Urinary bladder (tissue), 4 donors: ENCODE results near the gene ASH1L. TPM values are rescaled to one million over a fixed set of nuclear protein-coding genes. Genes with fewer than 3 reads are reported as not detected.
"Not testable (repeated sequence)": the region's sequence is repeated elsewhere in the genome, so short reads cannot be mapped to it uniquely, and the experiment has no call there.

Experiments used
- DNase-seq: peaks from one replicate; pipeline ENCODE4 v3.0.0-alpha.2; 2015; ENCODE audit errors: extremely low spot score
- H3K27ac ChIP-seq: one replicate; pipeline ENCODE4 v1.5.1; 2013; ENCODE audit warnings: low read depth, mild to moderate bottlenecking, moderate library complexity
- H3K36me3 ChIP-seq: one replicate; pipeline ENCODE4 v1.6.1; 2013; ENCODE audit warnings: mild to moderate bottlenecking, moderate library complexity; ENCODE audit not compliant: insufficient read depth
- H3K4me1 ChIP-seq: one replicate; pipeline ENCODE4 v1.6.1; 2013; ENCODE audit warnings: mild to moderate bottlenecking, moderate library complexity; ENCODE audit not compliant: insufficient read depth
- H3K4me3 ChIP-seq: one replicate; pipeline ENCODE4 v1.5.1; 2013; ENCODE audit warnings: low read depth, low read length
- WGBS: extraction: QIAGEN DNeasy Blood & Tissue Kit; methylation state at CpG from one replicate; pipeline ENCODE4 v1.1.7; 2013; 5-methylcytosine and 5-hydroxymethylcytosine counted together
- polyA plus RNA-seq: library from polyadenylated mRNA; stranded (reverse); fragments of 200-250 nt; gene quantifications from one replicate; pipeline ENCODE4 v1.2.3, GENCODE V29; 2013
- total RNA-seq: library from RNA; depleted of rRNA; stranded (reverse); fragments of >200 nt; gene quantifications from one replicate; pipeline ENCODE4 v1.2.3, GENCODE V29; 2014
- donor health status: healthy with polysubstance abuse.
- donor health status: healthy.

ASH1L gene
- total and polyA plus RNA-seq, 2 donors = 21.6 to 75.5 TPM

GRCh38 chr1:155499953-155500639 lies 62.5 kb downstream of the ASH1L start:
- H3K27ac ChIP-seq = no peak overlapping the region
- no peaks in the 10 kb centered on the region for H3K36me3 ChIP-seq
- 39% methylated on average over 5 of the region's 5 CpGs for WGBS
- H3K4me1 ChIP-seq = no peaks in the 10 kb centered on the region
- H3K4me3 ChIP-seq = no peak overlapping the region
- peak; percentile 23 for DNase-seq

- no peak for DNase-seq
- Histone ChIP-seq H3K27ac (no peak overlapping the region), H3K36me3 (no peaks in the 10 kb centered on the region), H3K4me1 (no peaks in the 10 kb centered on the region), H3K4me3 (no peak overlapping the region)
- WGBS = 92% methylated on average over 1 of the region's 1 CpG
These were observed 63.3 kb downstream of the ASH1L start for GRCh38 chr1:155499263-155499662.

GRCh38 chr1:155493595-155493994 lies 69.0 kb downstream of the ASH1L start:
- not testable (repeated sequence) for H3K4me1 ChIP-seq
- WGBS = 83% methylated on average over 4 of the region's 4 CpGs

GRCh38 chr1:155488419-155488818 lies 74.2 kb downstream of the ASH1L start:
- not testable (repeated sequence) for H3K4me3 ChIP-seq, H3K4me1 ChIP-seq, DNase-seq, H3K27ac ChIP-seq, H3K36me3 ChIP-seq
- 96% methylated on average over 6 of the region's 6 CpGs for WGBS

More at GRCh38 chr1:155493595-155493994, 69.0 kb downstream of the ASH1L start:
- not testable (repeated sequence) for DNase-seq, H3K4me3 ChIP-seq, H3K27ac ChIP-seq, H3K36me3 ChIP-seq

GRCh38 chr1:155487541-155487940 lies 75.1 kb downstream of the ASH1L start:
- 95% methylated on average over 4 of the region's 4 CpGs for WGBS

GRCh38 chr1:155486952-155487351 lies 75.7 kb downstream of the ASH1L start:
- WGBS = 79% methylated on average over 6 of the region's 6 CpGs
- not testable (repeated sequence) for H3K4me1 ChIP-seq, DNase-seq, H3K4me3 ChIP-seq, H3K27ac ChIP-seq, H3K36me3 ChIP-seq

More at GRCh38 chr1:155487541-155487940, 75.1 kb downstream of the ASH1L start:
- Histone ChIP-seq H3K4me1 (no peaks in the 10 kb centered on the region), H3K4me3 (no peak overlapping the region), H3K27ac (no peak overlapping the region), H3K36me3 (no peaks in the 10 kb centered on the region)
- no peak for DNase-seq

- Histone ChIP-seq H3K4me1 (no peaks in the 10 kb centered on the region), H3K27ac (no peak overlapping the region), H3K4me3 (no peak overlapping the region), H3K36me3 (peaks cover 2% of the 10 kb centered on the region)
- no peak for DNase-seq
These were observed 76.7 kb downstream of the ASH1L start for GRCh38 chr1:155485945-155486344.

- Histone ChIP-seq H3K4me3 (no peak overlapping the region), H3K4me1 (no peaks in the 10 kb centered on the region), H3K36me3 (peaks cover 2% of the 10 kb centered on the region), H3K27ac (no peak overlapping the region)
- 98% methylated on average over 4 of the region's 4 CpGs for WGBS
- no peak for DNase-seq
These were observed 77.4 kb downstream of the ASH1L start for GRCh38 chr1:155485222-155485621.

- no peaks in the 10 kb centered on the region for H3K4me1 ChIP-seq
- DNase-seq = no peak
- H3K4me3 ChIP-seq = no peak overlapping the region
- H3K36me3 ChIP-seq = peaks cover 2% of the 10 kb centered on the region
- H3K27ac ChIP-seq = no peak overlapping the region
- 82% methylated on average over 2 of the region's 2 CpGs for WGBS
These were observed 80.8 kb downstream of the ASH1L start for GRCh38 chr1:155481741-155482241.

GRCh38 chr1:155479205-155479604 lies 83.4 kb downstream of the ASH1L start:
- no peaks in the 10 kb centered on the region for H3K4me1 ChIP-seq

GRCh38 chr1:155478270-155478852 lies 84.2 kb downstream of the ASH1L start:
- no peak for DNase-seq
- Histone ChIP-seq H3K27ac (no peak overlapping the region), H3K4me1 (no peaks in the 10 kb centered on the region), H3K36me3 (peaks cover 2% of the 10 kb centered on the region), H3K4me3 (no peak overlapping the region)
- WGBS = 96% methylated on average over 8 of the region's 8 CpGs

More at GRCh38 chr1:155479205-155479604, 83.4 kb downstream of the ASH1L start:
- peaks cover 2% of the 10 kb centered on the region for H3K36me3 ChIP-seq
- no peak overlapping the region for H3K27ac ChIP-seq
- DNase-seq = no peak
- H3K4me3 ChIP-seq = no peak overlapping the region
- 88% methylated on average over 2 of the region's 2 CpGs for WGBS

GRCh38 chr1:155474146-155474545 lies 88.5 kb downstream of the ASH1L start:
- H3K27ac ChIP-seq = no peak overlapping the region
- WGBS = 65% methylated on average over 5 of the region's 5 CpGs
- no peak for DNase-seq
- H3K4me1 ChIP-seq = no peaks in the 10 kb centered on the region
- H3K4me3 ChIP-seq = no peak overlapping the region
- H3K36me3 ChIP-seq = no peaks in the 10 kb centered on the region

GRCh38 chr1:155473151-155473821 lies 89.3 kb downstream of the ASH1L start:
- Histone ChIP-seq H3K36me3 (no peaks in the 10 kb centered on the region), H3K4me3 (no peak overlapping the region), H3K4me1 (no peaks in the 10 kb centered on the region), H3K27ac (no peak overlapping the region)
- WGBS = 91% methylated on average over 5 of the region's 5 CpGs
- no peak for DNase-seq
